ENCODE results near the gene CFAP221.

- TF ChIP-seq, protein P1, sequence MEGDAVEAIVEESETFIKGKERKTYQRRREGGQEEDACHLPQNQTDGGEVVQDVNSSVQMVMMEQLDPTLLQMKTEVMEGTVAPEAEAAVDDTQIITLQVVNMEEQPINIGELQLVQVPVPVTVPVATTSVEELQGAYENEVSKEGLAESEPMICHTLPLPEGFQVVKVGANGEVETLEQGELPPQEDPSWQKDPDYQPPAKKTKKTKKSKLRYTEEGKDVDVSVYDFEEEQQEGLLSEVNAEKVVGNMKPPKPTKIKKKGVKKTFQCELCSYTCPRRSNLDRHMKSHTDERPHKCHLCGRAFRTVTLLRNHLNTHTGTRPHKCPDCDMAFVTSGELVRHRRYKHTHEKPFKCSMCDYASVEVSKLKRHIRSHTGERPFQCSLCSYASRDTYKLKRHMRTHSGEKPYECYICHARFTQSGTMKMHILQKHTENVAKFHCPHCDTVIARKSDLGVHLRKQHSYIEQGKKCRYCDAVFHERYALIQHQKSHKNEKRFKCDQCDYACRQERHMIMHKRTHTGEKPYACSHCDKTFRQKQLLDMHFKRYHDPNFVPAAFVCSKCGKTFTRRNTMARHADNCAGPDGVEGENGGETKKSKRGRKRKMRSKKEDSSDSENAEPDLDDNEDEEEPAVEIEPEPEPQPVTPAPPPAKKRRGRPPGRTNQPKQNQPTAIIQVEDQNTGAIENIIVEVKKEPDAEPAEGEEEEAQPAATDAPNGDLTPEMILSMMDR (IDR thresholded peaks at IDR 0.05; ENCODE audit: low read length) = no peak
- no peak for TF ChIP-seq EZH2 (optimal IDR thresholded peaks at IDR 0.05; ENCODE audit: low read depth, low read length)
These were observed 28.1 kb upstream of the CFAP221 start for GRCh38 chr2:119516121-119516520.
